Muscle of leg (tissue), 11 donors: ENCODE results near the gene CDK5. TPM values are rescaled to one million over a fixed set of nuclear protein-coding genes. Genes with fewer than 3 reads are reported as not detected.

Source experiments
- DNase-seq: peaks from one replicate; pipeline ENCODE4 v3.0.0; 2013
- H3K27ac ChIP-seq: one replicate; pipeline ENCODE4 v1.5.1; 2013; ENCODE audit warnings: mild to moderate bottlenecking, low read length, control low read depth
- H3K27me3 ChIP-seq: one replicate; pipeline ENCODE4 v1.6.1; 2013; ENCODE audit warnings: low read length; ENCODE audit not compliant: control insufficient read depth, insufficient read depth
- H3K36me3 ChIP-seq: one replicate; pipeline ENCODE4 v1.6.1; 2013; ENCODE audit warnings: low read length; ENCODE audit not compliant: control insufficient read depth, insufficient read depth
- H3K4me1 ChIP-seq: one replicate; pipeline ENCODE4 v1.6.1; 2013; ENCODE audit warnings: low read length; ENCODE audit not compliant: control insufficient read depth, insufficient read depth
- H3K4me3 ChIP-seq: one replicate; pipeline ENCODE4 v1.5.1; 2013; ENCODE audit warnings: low read length, control low read depth
- H3K9me3 ChIP-seq: replicated peaks from 2 replicates; pipeline ENCODE4 v1.6.1; 2013; ENCODE audit warnings: low read depth, low read length; ENCODE audit not compliant: control insufficient read depth
- WGBS: methylation state at CpG from one replicate; pipeline ENCODE4 v1.1.5; 2013; ENCODE audit warnings: missing lambda C conversion rate; ENCODE audit not compliant: insufficient coverage; 5-methylcytosine and 5-hydroxymethylcytosine counted together
- polyA plus RNA-seq, 8 donors: library from polyadenylated mRNA; unstranded; fragments of 120-200 nt; gene quantifications; one replicate each; pipeline versions ENCODE4 v1.2.1 to v1.2.3, GENCODE V29; 2013; ENCODE audit warnings: inconsistent platforms in 1 of 8, low replicate concordance in 1 of 8; ENCODE audit not compliant: insufficient read length in 8 of 8, insufficient read depth in 1 of 8
- total RNA-seq: library from RNA; stranded (reverse); fragments of 120-200 nt; gene quantifications from one replicate; pipeline ENCODE4 v1.2.4, GENCODE V29; 2013

Gene CDK5
- total and polyA plus RNA-seq, 9 donors, result 8.2 to 12.2 (median 10.2) TPM

DNA sequence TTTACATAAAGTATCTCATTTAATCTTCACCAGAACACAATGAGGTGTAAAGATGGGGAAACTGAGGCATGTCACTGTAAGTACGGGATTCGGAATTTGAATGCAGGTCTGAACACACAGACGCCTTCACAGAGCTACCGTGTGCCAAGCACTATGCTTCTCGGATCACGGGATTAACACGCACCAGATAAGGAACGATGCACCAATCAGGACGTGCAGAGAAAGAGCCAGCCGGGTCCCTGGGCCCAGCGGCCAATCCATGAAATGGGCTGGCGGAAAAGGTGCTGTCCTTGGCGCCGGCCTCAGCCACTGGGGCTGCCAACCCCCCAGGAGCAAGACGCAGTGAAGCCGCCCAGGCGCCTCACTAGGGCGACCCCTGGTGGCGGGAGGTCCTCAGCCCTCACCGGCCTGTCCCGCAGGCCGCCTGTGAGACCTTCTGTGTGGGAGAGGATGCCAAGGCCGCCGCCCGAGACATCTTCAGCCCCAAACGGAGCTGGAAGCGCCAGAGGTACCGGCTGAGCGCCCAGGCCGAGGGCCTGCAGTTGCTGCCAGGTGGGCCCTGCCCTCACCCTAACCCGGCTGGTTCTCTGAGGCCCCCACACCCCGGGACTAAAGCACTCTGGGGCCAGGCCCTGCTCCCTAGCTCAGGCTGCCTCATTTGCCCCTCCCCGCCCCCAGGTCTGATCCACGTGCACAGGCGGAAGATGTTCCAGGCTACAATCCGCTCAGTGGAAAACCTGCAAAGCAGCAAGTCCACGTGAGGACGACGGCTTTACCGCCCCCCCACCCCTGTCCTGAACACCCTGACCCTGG is 49.0 kb downstream of the CDK5 start:
- Histone ChIP-seq H3K27ac (no peak overlapping the region), H3K9me3 (no peaks in the 10 kb centered on the region), H3K27me3 (peaks cover 32% of the 10 kb centered on the region), H3K4me1 (peaks cover 50% of the 10 kb centered on the region), H3K4me3 (no peak overlapping the region), H3K36me3 (no peaks in the 10 kb centered on the region)
- DNase-seq, result peak; percentile 54
- 46% methylated on average over 39 of the region's 40 CpGs for WGBS

DNA sequence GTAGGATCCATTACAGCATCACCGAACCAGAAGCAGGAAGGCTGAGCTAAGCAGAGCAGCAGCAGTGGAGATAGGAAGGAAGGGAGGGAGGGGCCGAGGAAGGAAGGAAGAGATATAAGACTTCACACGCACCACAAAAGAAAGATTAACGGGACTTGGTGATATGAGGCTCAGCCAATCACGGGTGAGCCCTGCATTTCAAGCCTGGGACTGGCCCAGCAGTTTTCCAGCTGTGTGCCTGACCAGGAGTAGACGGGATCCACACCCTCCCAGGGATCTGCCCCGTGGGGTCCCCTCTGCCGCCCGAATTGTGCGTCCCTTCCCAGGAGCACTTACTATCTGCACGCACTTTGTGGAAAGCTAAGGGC is 49.6 kb downstream of the CDK5 start:
- Histone ChIP-seq H3K36me3 (no peaks in the 10 kb centered on the region), H3K4me3 (no peak overlapping the region), H3K27me3 (peaks cover 28% of the 10 kb centered on the region), H3K9me3 (no peaks in the 10 kb centered on the region), H3K27ac (no peak overlapping the region), H3K4me1 (peaks cover 44% of the 10 kb centered on the region)
- no peak for DNase-seq
- 32% methylated on average over 3 of the region's 11 CpGs for WGBS

DNA sequence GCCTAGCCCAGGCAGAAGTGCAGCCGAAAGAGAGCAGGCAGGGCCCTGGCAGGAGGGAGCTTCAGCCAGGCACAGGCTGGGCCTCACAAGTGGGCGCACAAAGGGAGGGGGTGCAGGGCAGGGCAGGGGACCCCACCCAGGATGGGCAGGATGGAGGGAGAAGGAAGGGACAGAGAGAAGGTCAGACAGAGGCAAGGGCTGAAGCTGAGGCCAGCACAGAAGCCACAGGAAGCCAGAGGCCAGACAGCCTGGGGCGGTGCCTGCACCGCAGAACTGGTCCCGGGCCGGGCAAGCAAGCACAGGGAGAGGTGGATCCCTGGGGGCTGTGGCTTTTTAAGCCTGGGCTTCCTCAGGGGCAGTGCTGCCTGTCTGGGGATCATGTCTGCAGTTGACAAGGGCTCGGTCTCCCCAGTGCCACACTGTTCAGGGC is 50.2 kb downstream of the CDK5 start:
- Histone ChIP-seq H3K36me3 (no peaks in the 10 kb centered on the region), H3K27ac (no peak overlapping the region), H3K4me1 (peaks cover 39% of the 10 kb centered on the region), H3K4me3 (no peak overlapping the region), H3K27me3 (peaks cover 21% of the 10 kb centered on the region), H3K9me3 (no peaks in the 10 kb centered on the region)
- no peak for DNase-seq
- WGBS, result 47% methylated on average over 6 of the region's 7 CpGs

DNA sequence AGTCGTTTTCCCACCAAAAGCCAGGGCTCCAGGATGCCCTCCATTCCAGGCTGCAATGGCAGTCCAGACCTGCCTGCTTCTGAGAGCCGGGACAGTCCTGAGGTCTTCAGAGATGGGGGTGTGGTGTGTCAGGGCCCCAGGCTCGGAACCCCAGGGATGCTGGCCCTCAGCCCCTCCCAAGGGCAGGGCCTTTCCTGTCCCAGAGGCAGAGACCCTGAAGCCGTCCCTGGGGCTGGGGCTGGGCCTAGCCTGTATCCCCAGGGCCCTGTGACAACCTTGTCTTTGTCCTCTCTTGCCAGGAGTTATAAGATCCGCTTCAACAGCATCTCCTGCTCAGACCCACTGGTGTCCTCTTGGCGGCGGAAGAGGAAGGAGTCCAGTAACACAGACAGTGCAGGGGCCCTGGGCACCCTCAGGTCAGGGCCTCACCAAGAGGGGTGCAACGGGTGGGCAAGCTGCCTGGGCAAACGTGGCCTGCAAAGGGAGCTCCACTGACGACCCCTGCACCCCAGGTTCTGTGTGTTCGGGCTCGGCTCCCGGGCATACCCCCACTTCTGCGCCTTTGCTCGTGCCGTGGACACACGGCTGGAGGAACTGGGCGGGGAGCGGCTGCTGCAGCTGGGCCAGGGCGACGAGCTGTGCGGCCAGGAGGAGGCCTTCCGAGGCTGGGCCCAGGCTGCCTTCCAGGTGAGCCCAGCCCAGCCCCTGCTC is 51.0 kb downstream of the CDK5 start:
- Histone ChIP-seq H3K27ac (no peak overlapping the region), H3K36me3 (no peaks in the 10 kb centered on the region), H3K4me3 (no peak overlapping the region), H3K4me1 (peaks cover 35% of the 10 kb centered on the region), H3K9me3 (no peaks in the 10 kb centered on the region), H3K27me3 (peaks cover 16% of the 10 kb centered on the region)
- 63% methylated on average over 20 of the region's 23 CpGs for WGBS
- DNase-seq, result no peak

DNA sequence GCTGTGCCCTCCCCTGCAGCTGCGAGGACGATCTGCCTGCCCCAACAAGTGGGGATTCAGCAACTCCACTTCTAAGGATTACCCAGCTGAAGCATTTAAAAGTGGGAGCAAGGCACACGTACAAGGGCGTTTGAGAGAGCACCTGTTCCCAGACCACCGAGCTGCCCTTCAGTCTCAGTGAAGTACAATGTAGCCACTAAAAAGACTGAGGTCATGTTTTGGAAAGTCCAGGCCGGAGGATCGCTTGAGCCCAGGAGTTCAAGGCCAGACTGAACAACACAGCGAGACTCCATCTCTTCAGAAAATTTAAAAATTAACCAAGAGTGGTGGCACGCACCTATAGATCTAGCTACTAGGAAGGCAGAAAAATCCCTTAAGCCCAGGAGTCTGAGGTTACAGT is 52.1 kb downstream of the CDK5 start:
- peaks cover 32% of the 10 kb centered on the region for H3K4me1 ChIP-seq
- 51% methylated on average over 3 of the region's 9 CpGs for WGBS
- H3K36me3 ChIP-seq, result no peaks in the 10 kb centered on the region

More for the DNA sequence above, 52.1 kb downstream of the CDK5 start:
- no peak for DNase-seq
- Histone ChIP-seq H3K9me3 (no peaks in the 10 kb centered on the region), H3K27me3 (peaks cover 14% of the 10 kb centered on the region), H3K27ac (no peak overlapping the region), H3K4me3 (no peak overlapping the region)

Other genes with a start within 250 kb of the CDK5 start
- 0.04 TPM for gene AOC1, start 205.4 kb downstream of the CDK5 start, total RNA-seq
- gene AOC1, start 205.4 kb downstream of the CDK5 start, polyA plus RNA-seq, result 1 to 10 TPM in 2 of 8 donors, under 1 TPM in 3, not detected in 3; 0.13 to 6.1 (median 0.27) TPM
- gene KCNH2, start 79.6 kb downstream of the CDK5 start, total RNA-seq, result 9.7 TPM
- 10 to 100 TPM; 14.4 to 26.9 (median 20.2) TPM for gene KCNH2, start 79.6 kb downstream of the CDK5 start, polyA plus RNA-seq
- 4.9 TPM for gene NOS3, start 66.9 kb downstream of the CDK5 start, total RNA-seq
- gene NOS3, start 66.9 kb downstream of the CDK5 start, polyA plus RNA-seq, result 1 to 10 TPM; 5.0 to 8.9 (median 7.0) TPM
- 0.22 TPM for gene ATG9B, start 33.4 kb downstream of the CDK5 start, total RNA-seq
- gene ATG9B, start 33.4 kb downstream of the CDK5 start, polyA plus RNA-seq, result 1 to 10 TPM in 6 of 8 donors, under 1 TPM in 2; 0.92 to 3.0 (median 1.4) TPM
- 13.4 TPM for gene ABCB8, start 29.4 kb downstream of the CDK5 start, total RNA-seq
- 10 to 100 TPM; 12.8 to 26.5 (median 19.2) TPM for gene ABCB8, start 29.4 kb downstream of the CDK5 start, polyA plus RNA-seq
- gene ASIC3, start 9.4 kb downstream of the CDK5 start, total RNA-seq, result 1.3 TPM
- 1 to 10 TPM; 2.0 to 9.2 (median 4.6) TPM for gene ASIC3, start 9.4 kb downstream of the CDK5 start, polyA plus RNA-seq
- gene SLC4A2, start 1.7 kb upstream of the CDK5 start, total RNA-seq, result 41.0 TPM
- gene SLC4A2, start 1.7 kb upstream of the CDK5 start, polyA plus RNA-seq, result 10 to 100 TPM; 58.3 to 78.1 (median 65.7) TPM
- gene FASTK, start 22.9 kb upstream of the CDK5 start, total RNA-seq, result 65.2 TPM
- gene FASTK, start 22.9 kb upstream of the CDK5 start, polyA plus RNA-seq, result 10 to 100 TPM; 74.3 to 90.1 (median 84.2) TPM
- gene TMUB1, start 25.6 kb upstream of the CDK5 start, total RNA-seq, result 19.0 TPM
- 10 to 100 TPM; 29.8 to 51.2 (median 35.9) TPM for gene TMUB1, start 25.6 kb upstream of the CDK5 start, polyA plus RNA-seq
- gene AGAP3, start 28.6 kb upstream of the CDK5 start, total RNA-seq, result 37.0 TPM
- gene AGAP3, start 28.6 kb upstream of the CDK5 start, polyA plus RNA-seq, result 10 to 100 TPM; 64.5 to 95.4 (median 76.3) TPM
- 0.44 TPM for gene GBX1, start 109.8 kb upstream of the CDK5 start, total RNA-seq
- 1 to 10 TPM in 5 of 8 donors, under 1 TPM in 3; 0.59 to 2.5 (median 1.5) TPM for gene GBX1, start 109.8 kb upstream of the CDK5 start, polyA plus RNA-seq
- gene ASB10, start 129.4 kb upstream of the CDK5 start, total RNA-seq, result 3.1 TPM
- 1 to 10 TPM; 1.3 to 5.7 (median 3.0) TPM for gene ASB10, start 129.4 kb upstream of the CDK5 start, polyA plus RNA-seq
- gene H2BK1, start 152.6 kb upstream of the CDK5 start, total RNA-seq, result not detected
- gene H2BK1, start 152.6 kb upstream of the CDK5 start, polyA plus RNA-seq, result not detected
- 18.5 TPM for gene ABCF2, start 169.3 kb upstream of the CDK5 start, total RNA-seq
- gene ABCF2, start 169.3 kb upstream of the CDK5 start, polyA plus RNA-seq, result 10 to 100 TPM; 17.3 to 21.1 (median 18.5) TPM
- gene CHPF2, start 174.6 kb upstream of the CDK5 start, total RNA-seq, result 21.9 TPM
- 10 to 100 TPM; 20.1 to 32.6 (median 23.4) TPM for gene CHPF2, start 174.6 kb upstream of the CDK5 start, polyA plus RNA-seq
- 106 TPM for gene SMARCD3, start 190.8 kb upstream of the CDK5 start, total RNA-seq
- gene SMARCD3, start 190.8 kb upstream of the CDK5 start, polyA plus RNA-seq, result 100 to 1,000 TPM; 109 to 180 (median 151) TPM